ENCODE results near the gene ALOX15B. TPM values are rescaled to one million over a fixed set of nuclear protein-coding genes. Genes with fewer than 3 reads are reported as not detected.

The ALOX15B gene
- total and polyA plus RNA-seq, 2 of the 13 experiments (the other 11 are each of a cell fraction or from before 2014, with no cell fraction given) = not detected

DNA sequence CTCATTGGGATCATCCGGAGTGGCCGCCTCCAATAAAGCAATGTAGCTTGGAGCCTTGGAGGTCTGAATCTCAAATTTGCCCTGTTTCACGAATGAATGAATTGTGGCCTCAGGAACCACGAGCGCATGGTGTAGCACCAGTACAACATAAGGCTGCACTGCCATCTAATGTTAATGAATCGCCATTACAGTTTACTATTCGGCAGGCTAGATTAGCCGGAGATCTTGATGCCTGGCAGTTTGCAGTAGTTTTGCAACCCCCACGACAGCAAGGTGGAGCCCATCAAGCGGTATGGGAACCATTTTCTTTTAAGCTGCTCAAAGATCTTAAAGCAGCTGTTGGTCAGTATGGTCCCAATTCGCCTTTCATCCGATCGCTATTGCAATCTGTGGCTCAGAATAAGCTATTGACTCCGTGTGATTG, 18.8 kb downstream of the ALOX15B start:
- intact Hi-C loops (cut with micrococcal nuclease; ENCODE audit: unreplicated experiment) = loop anchor here (2.0 kb wide), 2 partner anchors 41 to 145 kb away; no protein-coding TSS in a partner anchor
- peak; percentile 85 for FAIRE-seq
- Histone ChIP-seq H3K27me3 (ENCODE audit: control insufficient read depth in 1 of 2, insufficient read depth in 2 of 2, low read length in 2 of 2) (peaks cover 3 to 32% of the 10 kb centered on the region in 2 experiments; a peak in 4 of 5 replicates), H3K27ac (ENCODE audit: extremely low read length, insufficient read depth, low read length) (peak overlapping the region; percentile 92), H3K4me1 (ENCODE audit: insufficient read depth, low read length) (peaks cover 56% of the 10 kb centered on the region), H3K4me3 (replicated peaks in 1 of 3; ENCODE audit: insufficient read depth in 1 of 3, low read depth in 2 of 3, low read length in 3 of 3) (peak overlapping the region; percentile 38 to 64 (median 51); a peak in 5 of 6 replicates), H3K79me2 (ENCODE audit: insufficient read depth, low read length) (no peaks in the 10 kb centered on the region), H3K4me2 (ENCODE audit: low read depth, low read length) (peak overlapping the region; percentile 81), H3K9me3 (ENCODE audit: low read length) (no peaks in the 10 kb centered on the region), H3K9ac (ENCODE audit: insufficient read depth, low read depth, low read length) (peak overlapping the region; percentile 78), H4K20me1 (ENCODE audit: insufficient read depth, low read length) (peaks cover 35% of the 10 kb centered on the region), H3K36me3 (replicated peaks in 1 of 2; ENCODE audit: control insufficient read depth in 1 of 2, insufficient read depth in 2 of 2, low read length in 2 of 2) (no peaks in the 10 kb centered on the region), H2AFZ (ENCODE audit: low read length) (no peak overlapping the region)
- 15% methylated on average over 12 of the region's 14 CpGs for WGBS (ENCODE audit: low lambda C conversion rate)
- DNase-seq (ENCODE audit: low spot score) = peak; percentile 75
- ChIA-PET CTCF (ENCODE audit: low intra/inter-chr PET ratio, low total read pairs) (interaction anchor here (1.1 to 2.9 kb wide), 5 partner anchors 41 to 195 kb away, joined by 4 to 15 read pairs (median 8); no protein-coding TSS in a partner anchor), POLR2A (interaction anchor here (1.7 to 2.2 kb wide), 3 partner anchors 125 to 221 kb away, joined by 6 to 8 read pairs (median 6); partner anchors contain the start of genes CNTROB, RNF227 and TRAPPC1)
- peak; percentile 46 for ATAC-seq
- BruUV-seq (replicated peaks) = no TSS peak
- in situ Hi-C loops (cut with HindIII; ENCODE audit: extremely low pct_ligation_motif_present, low pct_unique_long_range_greater_than_20kb) = no loop called here
- TF ChIP-seq NFE2 (CRISPR knock-in tag; IDR thresholded peaks at IDR 0.05) (no peak), ZMYM4 (CRISPR knock-in tag; IDR thresholded peaks at IDR 0.05) (no peak), ZNF83 (CRISPR knock-in tag; IDR thresholded peaks at IDR 0.05; ENCODE audit: borderline replicate concordance) (no peak), KMT2A (CRISPR knock-in tag; IDR thresholded peaks at IDR 0.05) (no peak), EHMT2 (IDR thresholded peaks at IDR 0.05; ENCODE audit: borderline replicate concordance, low read depth, low read length) (no peak), ZNF709 (CRISPR knock-in tag; IDR thresholded peaks at IDR 0.05) (no peak), ZNF350 (CRISPR knock-in tag; IDR thresholded peaks at IDR 0.05; ENCODE audit: borderline replicate concordance, low read depth) (no peak), HOXA3 (CRISPR knock-in tag; IDR thresholded peaks at IDR 0.05) (0 out of 2 replicates have a peak, but pooled peaks have one; percentile 28), TCF7 (IDR thresholded peaks at IDR 0.05; ENCODE audit: low read depth) (no peak), RXRB (CRISPR knock-in tag; IDR thresholded peaks at IDR 0.05; ENCODE audit: borderline replicate concordance) (peak; percentile 7; the same call in 1 of the 2 replicates), TBP (CRISPR knock-in tag; IDR thresholded peaks at IDR 0.05) (no peak), RFX1 (IDR thresholded peaks at IDR 0.05) (no peak), MED1 (CRISPR knock-in tag; IDR thresholded peaks at IDR 0.05) (peak; percentile 44; the same call in 1 of the 2 replicates), FOSL1 (CRISPR knock-in tag; IDR thresholded peaks at IDR 0.05; ENCODE audit: borderline replicate concordance) (no peak), POLR2AphosphoS5 (IDR thresholded peaks at IDR 0.05; ENCODE audit: low read depth, low read length) (peak; percentile 34; the same call in 1 of the 2 replicates), ARNT (IDR thresholded peaks at IDR 0.05) (no peak), CEBPB (IDR thresholded peaks at IDR 0.05; ENCODE audit: borderline replicate concordance, low read depth, low read length) (peak; percentile 18; the same call in 1 of the 2 replicates), ZNF678 (CRISPR knock-in tag; IDR thresholded peaks at IDR 0.05) (no peak), STAG1 (CRISPR knock-in tag; IDR thresholded peaks at IDR 0.05) (peak; percentile 77), NFIB (CRISPR knock-in tag; IDR thresholded peaks at IDR 0.05; ENCODE audit: borderline replicate concordance) (no peak), ZBTB39 (CRISPR knock-in tag; IDR thresholded peaks at IDR 0.05) (no peak), ZNF136 (CRISPR knock-in tag; IDR thresholded peaks at IDR 0.05; ENCODE audit: low read depth) (peak; percentile 64; the same call in 1 of the 2 replicates), GTF2F1 (IDR thresholded peaks at IDR 0.05; ENCODE audit: low read length) (no peak), ZNF670 (CRISPR knock-in tag; IDR thresholded peaks at IDR 0.05; ENCODE audit: borderline replicate concordance) (peak; percentile 69; the same call in 1 of the 2 replicates), TEAD3 (CRISPR knock-in tag; optimal IDR thresholded peaks at IDR 0.05; ENCODE audit: borderline replicate concordance) (no peak)
- TF ChIP-seq, protein P1, sequence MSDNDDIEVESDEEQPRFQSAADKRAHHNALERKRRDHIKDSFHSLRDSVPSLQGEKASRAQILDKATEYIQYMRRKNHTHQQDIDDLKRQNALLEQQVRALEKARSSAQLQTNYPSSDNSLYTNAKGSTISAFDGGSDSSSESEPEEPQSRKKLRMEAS (IDR thresholded peaks at IDR 0.05) = peak; percentile 75
